Naive thymus-derived CD4-positive, alpha-beta T cell (primary cell): Measurements from ENCODE around the gene TNFSF13B. TPM values are rescaled to one million over a fixed set of nuclear protein-coding genes. Genes with fewer than 3 reads are reported as not detected.

ENCODE experiments used
- ATAC-seq: fragments of 150-1000 bp; cut with Tn5 transposase; 2 replicates; pipeline ENCODE4 v1.10.0; 2021; ENCODE audit warnings: mild to moderate bottlenecking, moderate library complexity
- CTCF ChIA-PET: fragments of 350-600 bp; sonication (Branson Sonifier 250); formaldehyde crosslinking; loops from one replicate; lab custom pipeline; 2021; ENCODE audit warnings: antibody characterized with exemption; lab: Charles Lee
- POLR2A ChIA-PET: fragments of 350-600 bp; sonication (Branson Sonifier 250); formaldehyde crosslinking; loops from one replicate; lab custom pipeline; 2021; ENCODE audit warnings: antibody characterized with exemption, inconsistent platforms; lab: Charles Lee
- DNase-seq, 9 donors: peaks; one replicate each; pipeline versions ENCODE4 v3.0.0 to v3.0.0-alpha.2; 2020 to 2022; ENCODE audit warnings: mixed read lengths in 1 of 9
- H3K27ac ChIP-seq: one replicate; pipeline ENCODE4 v1.7.0; 2013; ENCODE audit warnings: mild to moderate bottlenecking, low read depth, low read length, moderate library complexity
- H3K27me3 ChIP-seq, 2 donors: one replicate each; pipeline ENCODE4 v1.7.0; 2013; ENCODE audit warnings: low read length in 2 of 2, mild to moderate bottlenecking in 2 of 2, moderate library complexity in 2 of 2; ENCODE audit not compliant: control insufficient read depth in 2 of 2, insufficient read depth in 2 of 2
- H3K36me3 ChIP-seq, 3 experiments: 1 replicate in 2 of 3; 2 replicates in 1 of 3; pipeline ENCODE4 v1.7.0; 2013; ENCODE audit warnings: low read length in 3 of 3, mild to moderate bottlenecking in 3 of 3, moderate library complexity in 1 of 3; ENCODE audit not compliant: insufficient read depth in 3 of 3, control insufficient read depth in 2 of 3
- H3K4me1 ChIP-seq, 2 donors: one replicate each; pipeline ENCODE4 v1.7.0; 2013; ENCODE audit warnings: low read length in 2 of 2, mild to moderate bottlenecking in 2 of 2, moderate library complexity in 1 of 2; ENCODE audit not compliant: control insufficient read depth in 2 of 2, insufficient read depth in 2 of 2
- H3K4me3 ChIP-seq: 2 replicates; pipeline ENCODE4 v1.7.0; 2013; ENCODE audit warnings: mild to moderate bottlenecking, low read length
- H3K9me3 ChIP-seq, 3 experiments: 1 replicate in 2 of 3; 2 replicates in 1 of 3; pipeline ENCODE4 v1.7.0; 2013; ENCODE audit warnings: low read length in 3 of 3; ENCODE audit not compliant: control insufficient read depth in 2 of 3
- H3K27ac Mint-ChIP-seq, 9 donors: one replicate each; pipeline ENCODE4 v1.8.0; 2020 to 2022; ENCODE audit warnings: mixed read lengths in 9 of 9, mild to moderate bottlenecking in 8 of 9, moderate library complexity in 5 of 9, inconsistent platforms in 2 of 9
- H3K27me3 Mint-ChIP-seq, 5 donors: one replicate each; pipeline ENCODE4 v1.8.0; 2021 to 2022; ENCODE audit warnings: mixed read lengths in 5 of 5, mild to moderate bottlenecking in 1 of 5
- H3K36me3 Mint-ChIP-seq, 5 donors: one replicate each; pipeline ENCODE4 v1.8.0; 2020 to 2022; ENCODE audit warnings: mixed read lengths in 5 of 5, mild to moderate bottlenecking in 3 of 5, inconsistent platforms in 1 of 5
- H3K4me1 Mint-ChIP-seq, 7 donors: one replicate each; pipeline ENCODE4 v1.8.0; 2020 to 2022; ENCODE audit warnings: mixed read lengths in 7 of 7, mild to moderate bottlenecking in 3 of 7, inconsistent platforms in 1 of 7
- H3K4me3 Mint-ChIP-seq, 10 donors: one replicate each; pipeline ENCODE4 v1.8.0; 2020 to 2022; ENCODE audit warnings: mild to moderate bottlenecking in 10 of 10, mixed read lengths in 10 of 10, moderate library complexity in 6 of 10, inconsistent platforms in 2 of 10
- H3K9me3 Mint-ChIP-seq, 11 donors: one replicate each; pipeline ENCODE4 v1.8.0; 2020 to 2022; ENCODE audit warnings: mixed read lengths in 11 of 11, mild to moderate bottlenecking in 4 of 11, inconsistent platforms in 1 of 11, moderate library complexity in 1 of 11
- intact Hi-C, 2 donors: fragments of 100-400 bp; cut with micrococcal nuclease; formaldehyde crosslinking; loops; one replicate each; pipeline ENCODE4 v1.15.1; 2023
- polyA plus RNA-seq, 2 donors: library from polyadenylated mRNA; unstranded; fragments of 300-500 nt; fragmentation: Illumina TruSeq; gene quantifications; one replicate each; pipeline ENCODE4 v1.2.3, GENCODE V29; 2021
- total RNA-seq, 6 experiments: library from RNA in 5 of 6; stranded (reverse) in 5 of 6; gene quantifications; 1 replicate in 5 of 6; 2 replicates in 1 of 6; pipeline ENCODE4 v1.2.3 and lab custom pipeline; 2021 to 2026

The TNFSF13B gene
- total and polyA plus RNA-seq, 7 experiments from 2014 or later, result 3.0 to 26.8 (median 9.1) TPM

DNA sequence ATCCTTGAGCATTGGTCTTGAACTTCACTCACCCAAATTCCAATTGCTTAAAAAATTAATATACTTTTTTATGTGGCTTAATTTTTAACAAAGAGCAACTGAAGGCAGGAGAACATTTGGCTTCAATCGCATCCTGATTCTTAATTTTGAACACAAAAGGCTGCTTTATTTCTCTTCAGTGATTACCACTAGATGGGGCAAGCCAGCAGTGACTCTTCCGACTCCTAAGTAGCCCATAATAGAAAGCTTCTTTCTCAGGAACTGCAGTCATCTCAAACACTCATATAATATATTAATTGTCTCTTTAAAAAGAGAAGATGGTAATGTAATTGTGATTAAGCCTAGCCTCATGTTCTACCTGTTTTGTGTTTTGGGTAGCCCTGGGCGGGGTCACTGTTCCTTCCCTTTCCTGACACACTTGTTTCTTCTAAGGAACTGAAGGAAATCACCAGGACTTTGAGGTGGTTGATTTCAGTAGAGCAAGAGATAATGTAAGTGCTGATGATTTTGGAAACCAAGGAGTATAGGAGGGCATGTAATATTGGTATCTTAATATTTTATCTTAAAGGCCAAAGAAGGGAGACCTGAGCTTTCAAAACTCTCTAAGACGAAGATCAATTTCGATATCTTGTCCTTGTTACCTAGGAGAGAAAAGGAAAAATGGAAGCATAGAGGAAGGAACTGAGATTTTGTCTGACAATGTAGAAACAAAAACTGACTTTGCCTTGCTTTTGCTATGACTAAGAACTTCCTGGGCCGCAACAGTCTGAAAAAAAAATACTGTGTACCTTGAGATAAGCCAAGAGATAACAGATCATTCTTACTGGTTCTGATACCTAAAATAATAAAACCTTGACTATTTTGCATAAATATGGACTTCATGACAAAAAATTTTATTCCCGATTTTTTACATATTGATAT, 73.1 kb downstream of the TNFSF13B start:
- Histone ChIP-seq H3K27me3 (no peaks in the 10 kb centered on the region), H3K4me3 (peak overlapping the region; percentile 15), H3K4me1 (peaks cover 4 to 20% of the 10 kb centered on the region in 2 donors), H3K36me3 (no peaks in the 10 kb centered on the region), H3K9me3 (no peaks in the 10 kb centered on the region), H3K27ac (peak overlapping the region; percentile 44)
- intact Hi-C loops, result loop anchor here (1.0 to 5.0 kb wide), 11 partner anchors 16 to 555 kb away; partner anchors contain the start of gene LIG4 (in 1 of the 2)
- no peaks in the 10 kb centered on the region for H3K9me3 Mint-ChIP-seq
- H3K27ac Mint-ChIP-seq, result peak overlapping the region in 7 of 9 donors; percentile 0 to 89 (median 77)
- peaks cover 4 to 57% (median 16%) of the 10 kb centered on the region in 7 donors for H3K4me1 Mint-ChIP-seq
- peak overlapping the region in 7 of 10 donors; percentile 1 to 85 (median 60) for H3K4me3 Mint-ChIP-seq
- peak in 6 of 9 donors; percentile 10 to 48 (median 35) for DNase-seq
- no peaks in the 10 kb centered on the region for H3K36me3 Mint-ChIP-seq
- ChIA-PET CTCF (interaction anchor here (0.6 to 2.5 kb wide), 7 partner anchors 8 to 553 kb away, joined by 3 to 9 read pairs (median 5); no protein-coding TSS in a partner anchor), POLR2A (interaction anchor here (0.8 kb wide), 1 partner anchor 10 kb away, joined by 3 read pairs; no protein-coding TSS in a partner anchor)
- ATAC-seq, result peak; percentile 69
- peaks cover 0 to 16% (median 0%) of the 10 kb centered on the region in 5 donors for H3K27me3 Mint-ChIP-seq

DNA sequence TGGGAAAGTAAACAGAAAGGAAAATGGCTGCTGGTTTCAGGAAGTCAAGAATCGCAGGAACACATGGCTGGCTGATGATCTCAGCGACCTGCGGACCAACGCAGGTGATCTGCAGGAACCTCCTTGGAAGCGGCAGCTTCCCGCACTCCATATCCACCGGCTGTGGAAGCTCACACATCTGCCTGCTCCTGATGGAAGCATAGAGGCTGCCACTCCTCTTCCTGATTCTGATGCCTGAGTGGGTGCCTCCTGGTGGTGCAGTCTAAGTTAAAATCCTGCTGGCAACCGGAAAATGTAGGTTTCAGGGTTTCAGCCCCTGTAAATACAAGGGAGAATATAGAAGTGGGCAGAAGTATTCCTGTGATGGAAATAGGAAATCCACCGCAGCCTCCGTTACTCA, 75.5 kb downstream of the TNFSF13B start:
- H3K4me1 Mint-ChIP-seq, result peaks cover 4 to 67% (median 16%) of the 10 kb centered on the region in 7 donors

DNA sequence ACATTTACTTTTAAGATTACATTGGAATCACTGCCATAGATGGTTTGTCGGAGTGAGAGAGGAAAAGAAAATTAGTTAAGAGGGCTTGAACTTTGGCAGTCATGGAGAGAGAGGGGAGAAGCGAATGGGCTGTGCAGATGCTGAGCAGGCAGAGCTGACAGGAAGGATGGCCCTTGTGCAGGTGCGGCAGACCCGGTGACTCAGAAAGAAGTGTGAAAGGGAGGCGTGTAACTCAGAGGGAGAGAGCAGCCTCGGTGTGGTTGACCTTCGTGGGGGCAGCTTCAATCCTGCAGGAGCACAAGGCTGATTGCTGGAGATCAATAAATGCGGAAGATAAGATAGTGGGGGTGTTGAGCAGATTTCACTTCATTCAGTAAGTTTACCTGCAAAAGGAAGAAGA, 76.9 kb downstream of the TNFSF13B start:
- ATAC-seq (no peak), DNase-seq (no peak)
- intact Hi-C loops, result no loop called here
- H3K4me3 Mint-ChIP-seq, result no peak overlapping the region
- no peaks in the 10 kb centered on the region for H3K36me3 Mint-ChIP-seq
- peak overlapping the region in 1 of 9 donors; percentile 4 for H3K27ac Mint-ChIP-seq
- H3K9me3 ChIP-seq, result no peaks in the 10 kb centered on the region
- no peak overlapping the region for H3K4me3 ChIP-seq
- CTCF ChIA-PET, result interaction anchor here (1.0 kb wide), 1 partner anchor 162 kb away, joined by 5 read pairs; no protein-coding TSS in a partner anchor
- H3K27ac ChIP-seq, result no peak overlapping the region
- peaks cover 4 to 20% of the 10 kb centered on the region in 2 donors for H3K4me1 ChIP-seq
- peaks cover 0 to 7% (median 0%) of the 10 kb centered on the region in 5 donors for H3K27me3 Mint-ChIP-seq
- no peaks in the 10 kb centered on the region for H3K9me3 Mint-ChIP-seq
- H3K4me1 Mint-ChIP-seq, result peaks cover 4 to 63% (median 16%) of the 10 kb centered on the region in 7 donors
- no peaks in the 10 kb centered on the region for H3K27me3 ChIP-seq
- H3K36me3 ChIP-seq, result no peaks in the 10 kb centered on the region
- POLR2A ChIA-PET, result no interaction called here

More for the DNA sequence above, 75.5 kb downstream of the TNFSF13B start:
- H3K27ac ChIP-seq, result no peak overlapping the region
- CTCF ChIA-PET, result interaction anchor here (0.9 to 1.7 kb wide), 2 partner anchors 10 to 163 kb away, joined by 3 to 6 read pairs; no protein-coding TSS in a partner anchor
- no peaks in the 10 kb centered on the region for H3K36me3 ChIP-seq
- Mint-ChIP-seq H3K27me3 (peaks cover 0 to 7% (median 0%) of the 10 kb centered on the region in 5 donors), H3K4me3 (no peak overlapping the region), H3K36me3 (no peaks in the 10 kb centered on the region), H3K9me3 (no peaks in the 10 kb centered on the region), H3K27ac (peak overlapping the region in 2 of 9 donors; percentile 14 to 34)
- no peak overlapping the region for H3K4me3 ChIP-seq
- intact Hi-C loops, result no loop called here
- POLR2A ChIA-PET, result interaction anchor here (1.2 to 1.4 kb wide), 2 partner anchors 14 to 151 kb away, joined by 3 read pairs; no protein-coding TSS in a partner anchor
- no peaks in the 10 kb centered on the region for H3K9me3 ChIP-seq
- ATAC-seq (no peak), DNase-seq (no peak)
- H3K4me1 ChIP-seq, result peaks cover 4 to 20% of the 10 kb centered on the region in 2 donors
- H3K27me3 ChIP-seq, result no peaks in the 10 kb centered on the region

DNA sequence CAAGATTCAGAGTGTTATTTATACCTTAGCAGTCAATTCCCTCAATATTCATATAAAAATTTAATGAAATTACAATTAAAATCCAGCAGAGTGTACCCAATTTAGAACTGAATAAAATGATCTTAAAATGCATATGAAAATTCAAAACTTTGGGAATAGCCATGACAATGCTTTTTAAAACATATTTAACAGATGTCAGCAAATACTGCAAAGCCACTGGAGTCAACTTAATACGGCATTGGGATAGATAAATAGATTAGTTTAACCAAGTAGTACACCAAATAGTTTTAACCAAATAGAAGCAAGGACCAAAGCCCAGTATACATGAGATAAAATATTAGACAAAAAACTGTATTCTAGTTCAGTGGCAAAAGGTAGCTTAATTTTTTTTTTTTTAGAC, 79.8 kb downstream of the TNFSF13B start:
- Mint-ChIP-seq H3K27me3 (peaks cover 0 to 7% (median 1%) of the 10 kb centered on the region in 5 donors), H3K27ac (no peak overlapping the region), H3K4me1 (peaks cover 0 to 37% (median 5%) of the 10 kb centered on the region in 7 donors), H3K4me3 (no peak overlapping the region), H3K36me3 (no peaks in the 10 kb centered on the region), H3K9me3 (no peaks in the 10 kb centered on the region)
- Histone ChIP-seq H3K36me3 (no peaks in the 10 kb centered on the region), H3K4me3 (no peak overlapping the region), H3K4me1 (peaks cover 4% of the 10 kb centered on the region in 2 donors), H3K27me3 (no peaks in the 10 kb centered on the region), H3K27ac (no peak overlapping the region), H3K9me3 (no peaks in the 10 kb centered on the region)
- ATAC-seq, result no peak
- CTCF ChIA-PET, result no interaction called here
- DNase-seq, result no peak
- POLR2A ChIA-PET, result no interaction called here
- intact Hi-C loops, result no loop called here

DNA sequence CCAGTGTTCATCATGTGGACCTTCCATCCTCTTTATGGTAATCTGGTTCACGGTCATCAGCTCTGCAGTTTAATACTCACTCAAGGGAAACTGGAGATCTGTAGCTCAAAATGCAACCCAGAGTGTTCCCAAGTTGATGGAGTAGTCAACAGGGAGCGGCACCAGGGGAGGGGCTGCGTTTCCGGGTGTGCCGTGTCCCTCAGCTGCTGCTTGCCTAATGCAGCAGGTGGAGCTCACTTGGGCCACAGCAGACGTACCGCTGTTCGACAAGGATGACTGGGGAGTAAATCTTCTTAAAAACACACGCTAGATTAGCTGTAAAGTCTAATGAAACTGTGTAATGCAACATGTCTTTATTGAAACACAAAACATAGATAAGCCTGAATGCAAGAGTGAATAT, 81.1 kb downstream of the TNFSF13B start:
- H3K36me3 ChIP-seq, result no peaks in the 10 kb centered on the region
- Mint-ChIP-seq H3K36me3 (no peaks in the 10 kb centered on the region), H3K27me3 (peaks cover 0 to 11% (median 6%) of the 10 kb centered on the region in 5 donors), H3K4me1 (peaks cover 0 to 27% (median 5%) of the 10 kb centered on the region in 7 donors), H3K27ac (no peak overlapping the region), H3K4me3 (no peak overlapping the region), H3K9me3 (no peaks in the 10 kb centered on the region)
- H3K9me3 ChIP-seq, result no peaks in the 10 kb centered on the region
- ATAC-seq (no peak), DNase-seq (no peak)
- POLR2A ChIA-PET, result no interaction called here
- peaks cover 4% of the 10 kb centered on the region in 2 donors for H3K4me1 ChIP-seq
- intact Hi-C loops, result no loop called here
- H3K4me3 ChIP-seq, result no peak overlapping the region
- CTCF ChIA-PET, result interaction anchor here (1.0 to 1.1 kb wide), 2 partner anchors 9 to 141 kb away, joined by 3 read pairs; no protein-coding TSS in a partner anchor
- H3K27ac ChIP-seq, result no peak overlapping the region
- no peaks in the 10 kb centered on the region for H3K27me3 ChIP-seq

DNA sequence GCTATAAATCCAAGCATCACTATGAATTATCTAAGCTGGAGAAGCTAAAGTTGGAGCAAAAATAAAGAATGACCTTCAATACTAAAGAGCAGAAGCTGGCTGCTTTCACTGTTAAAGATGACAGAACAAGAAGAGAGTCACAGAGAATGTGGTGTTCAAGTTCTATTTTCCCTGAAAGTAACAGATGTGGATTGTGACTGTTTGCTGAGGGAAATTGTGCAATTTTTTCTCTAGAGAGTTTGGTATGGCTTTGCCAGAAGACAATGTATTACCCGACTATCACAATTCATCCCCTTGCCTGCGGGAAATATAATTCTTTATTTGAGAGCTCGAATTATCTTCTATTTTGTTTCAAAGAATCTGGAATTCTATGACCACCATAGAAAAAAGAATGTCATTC, 83.1 kb downstream of the TNFSF13B start:
- Histone ChIP-seq H3K27ac (no peak overlapping the region), H3K9me3 (no peaks in the 10 kb centered on the region)
- H3K9me3 Mint-ChIP-seq, result no peaks in the 10 kb centered on the region

More for the DNA sequence above, 83.1 kb downstream of the TNFSF13B start:
- Histone ChIP-seq H3K4me3 (no peak overlapping the region), H3K27me3 (no peaks in the 10 kb centered on the region), H3K36me3 (no peaks in the 10 kb centered on the region), H3K4me1 (no peaks in the 10 kb centered on the region)
- Mint-ChIP-seq H3K4me1 (peaks cover 0 to 11% (median 2%) of the 10 kb centered on the region in 7 donors), H3K27ac (no peak overlapping the region), H3K36me3 (no peaks in the 10 kb centered on the region), H3K4me3 (no peak overlapping the region), H3K27me3 (peaks cover 0 to 16% (median 4%) of the 10 kb centered on the region in 5 donors)
- ChIA-PET CTCF (interaction anchor here (0.9 kb wide), 1 partner anchor 13 kb away, joined by 3 read pairs; no protein-coding TSS in a partner anchor), POLR2A (no interaction called here)
- ATAC-seq (no peak), DNase-seq (no peak)
- intact Hi-C loops, result no loop called here
